Activated CD4-positive, alpha-beta T cell treated with anti-CD3 and anti-CD28 coated beads for 36 hours (primary cell): ENCODE data around the gene DDOST. TPM values are rescaled to one million over a fixed set of nuclear protein-coding genes. Genes with fewer than 3 reads are reported as not detected.

ENCODE experiments used
- ATAC-seq: fragments of 200-7000 bp; cut with Tn5 transposase; one replicate; pipeline ENCODE4 v1.10.0; 2021; ENCODE audit warnings: mild to moderate bottlenecking, moderate library complexity
- CTCF ChIA-PET: fragments of 350-600 bp; sonication (Branson Sonifier 250); formaldehyde crosslinking; loops from one replicate; lab custom pipeline; 2021; ENCODE audit warnings: antibody characterized with exemption; lab: Charles Lee
- POLR2A ChIA-PET: fragments of 350-600 bp; sonication (Branson Sonifier 250); formaldehyde crosslinking; loops from one replicate; lab custom pipeline; 2021; ENCODE audit warnings: antibody characterized with exemption, inconsistent platforms; lab: Charles Lee
- DNase-seq: peaks from one replicate; pipeline ENCODE4 v3.0.0-alpha.2; 2020
- H3K27ac Mint-ChIP-seq: one replicate; pipeline ENCODE4 v1.8.0; 2021; ENCODE audit warnings: mixed read lengths
- H3K27me3 Mint-ChIP-seq: one replicate; pipeline ENCODE4 v1.8.0; 2021; ENCODE audit warnings: mixed read lengths
- H3K36me3 Mint-ChIP-seq: one replicate; pipeline ENCODE4 v1.8.0; 2021; ENCODE audit warnings: low read depth, mixed read lengths
- H3K4me1 Mint-ChIP-seq: one replicate; pipeline ENCODE4 v1.8.0; 2021; ENCODE audit warnings: mixed read lengths
- H3K4me3 Mint-ChIP-seq: one replicate; pipeline ENCODE4 v1.8.0; 2021; ENCODE audit warnings: mild to moderate bottlenecking, moderate library complexity, mixed read lengths
- H3K9me3 Mint-ChIP-seq: one replicate; pipeline ENCODE4 v1.8.0; 2021; ENCODE audit warnings: low read depth, mixed read lengths
- intact Hi-C, 2 experiments: fragments of 100-400 bp; cut with DNase I in 1 of 2; cut with micrococcal nuclease in 1 of 2; formaldehyde crosslinking; loops; one replicate each; pipeline versions ENCODE4 v1.14.2 to v1.15.1; 2022 to 2024; cut with DNase I, micrococcal nuclease
- total RNA-seq, 2 experiments: library from RNA; stranded (reverse); gene quantifications; one replicate each; pipeline ENCODE4 v1.2.3, GENCODE V29; 2021

DDOST gene
- total RNA-seq, 2 experiments from 2014 or later = 112 to 136 TPM

DNA sequence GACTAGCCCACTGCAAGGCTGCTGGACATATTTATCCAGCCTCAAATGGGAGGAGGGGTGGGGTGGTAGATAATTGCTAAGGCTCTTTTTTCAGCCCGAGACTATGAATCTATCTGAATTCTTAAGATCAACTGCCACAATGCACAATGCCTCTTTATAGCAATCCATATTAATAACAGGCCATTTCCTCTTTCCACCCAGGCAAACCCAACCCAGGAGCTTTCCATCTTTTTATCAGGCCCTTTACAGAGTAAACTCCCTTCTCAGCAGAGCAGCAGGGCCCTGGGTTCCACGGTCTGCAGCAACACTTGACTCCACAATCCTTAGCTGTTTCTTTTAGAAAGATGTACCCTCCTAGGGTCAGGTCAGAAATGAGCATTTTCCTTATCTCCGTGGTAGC, 806 bp downstream of the DDOST start:
- peaks cover 35% of the 10 kb centered on the region for H3K4me1 Mint-ChIP-seq
- ChIA-PET POLR2A (no interaction called here), CTCF (interaction anchor here (1.0 to 5.2 kb wide), 5 partner anchors 15 to 29 kb away, joined by 3 to 24 read pairs (median 4); partner anchors contain the start of gene PINK1)
- peak overlapping the region; percentile 91 for H3K4me3 Mint-ChIP-seq
- no peaks in the 10 kb centered on the region for H3K27me3 Mint-ChIP-seq
- H3K27ac Mint-ChIP-seq = peak overlapping the region; percentile 100
- H3K9me3 Mint-ChIP-seq = no peaks in the 10 kb centered on the region
- peaks cover 39% of the 10 kb centered on the region for H3K36me3 Mint-ChIP-seq
- DNase-seq (no peak), ATAC-seq (no peak)
- intact Hi-C loops = loop anchor here in 1 of 2 experiments (2.0 to 5.0 kb wide), 3 partner anchors 36 to 778 kb away; partner anchors contain the start of gene OTUD3

DNA sequence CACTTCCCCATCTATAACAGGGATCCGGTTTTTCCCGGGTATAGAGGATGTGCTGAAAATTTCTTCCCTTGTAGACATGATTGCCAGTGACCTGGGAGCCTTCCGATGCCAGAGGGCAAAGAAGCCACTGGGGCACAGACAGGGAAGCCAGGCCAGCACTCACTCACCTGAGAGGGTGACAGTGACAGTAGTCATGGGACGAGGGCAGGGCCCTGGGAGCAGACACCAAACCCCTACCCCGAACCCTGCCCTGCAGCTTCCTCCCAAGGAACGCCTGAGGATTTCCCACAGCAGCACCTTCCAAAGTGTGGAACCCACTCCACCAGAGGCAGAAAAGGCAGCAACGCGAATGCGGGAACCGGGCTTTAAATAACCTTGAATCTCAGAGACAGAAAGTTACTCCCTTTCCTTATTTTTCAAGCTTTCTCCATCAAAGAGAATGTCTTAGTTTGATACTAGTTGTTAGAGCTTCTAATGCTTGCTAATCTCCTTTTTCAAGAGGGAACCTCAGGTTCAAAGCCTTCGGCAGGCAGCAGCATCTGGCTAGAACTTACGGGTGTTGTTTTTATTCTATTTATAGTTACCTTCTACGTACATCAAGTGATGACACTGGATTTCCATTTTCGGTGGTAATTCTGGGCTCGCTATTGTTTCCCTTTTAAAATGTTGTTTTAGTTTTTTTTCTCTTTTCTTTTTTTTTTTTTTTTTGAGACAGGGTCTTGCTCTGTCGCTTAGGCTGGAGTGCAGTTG, 2.8 kb downstream of the DDOST start:
- Mint-ChIP-seq H3K4me3 (no peak overlapping the region), H3K4me1 (peaks cover 35% of the 10 kb centered on the region), H3K27me3 (no peaks in the 10 kb centered on the region), H3K27ac (peak overlapping the region; percentile 100), H3K36me3 (peaks cover 53% of the 10 kb centered on the region), H3K9me3 (no peaks in the 10 kb centered on the region)
- intact Hi-C loops = no loop called here
- no peak for DNase-seq
- CTCF ChIA-PET = interaction anchor here (1.0 to 1.8 kb wide), 2 partner anchors 20 to 24 kb away, joined by 3 to 4 read pairs; no protein-coding TSS in a partner anchor
- no peak for ATAC-seq
- POLR2A ChIA-PET = no interaction called here

DNA sequence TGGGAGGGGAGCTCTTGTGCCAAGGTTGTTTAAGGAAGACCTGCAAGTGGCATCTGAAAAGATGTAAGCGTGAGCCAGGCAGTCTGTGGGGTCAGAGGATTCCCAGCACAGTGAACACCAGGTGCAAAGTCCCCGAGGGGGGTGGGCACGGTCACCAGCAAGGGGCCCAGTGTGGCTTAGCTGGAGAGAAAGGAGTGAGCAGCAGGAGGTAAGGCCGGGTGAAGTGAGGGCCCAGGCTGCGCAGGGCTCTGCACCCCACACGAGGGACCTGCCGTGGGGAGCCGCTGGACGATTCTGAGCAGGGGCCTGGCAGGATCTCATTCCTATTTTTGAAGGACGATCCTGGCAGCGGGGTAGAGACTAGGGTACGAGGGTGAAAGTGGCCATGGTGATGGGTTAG, 4.1 kb downstream of the DDOST start:
- Mint-ChIP-seq H3K36me3 (peaks cover 64% of the 10 kb centered on the region), H3K4me3 (no peak overlapping the region)
- POLR2A ChIA-PET = no interaction called here

DNA sequence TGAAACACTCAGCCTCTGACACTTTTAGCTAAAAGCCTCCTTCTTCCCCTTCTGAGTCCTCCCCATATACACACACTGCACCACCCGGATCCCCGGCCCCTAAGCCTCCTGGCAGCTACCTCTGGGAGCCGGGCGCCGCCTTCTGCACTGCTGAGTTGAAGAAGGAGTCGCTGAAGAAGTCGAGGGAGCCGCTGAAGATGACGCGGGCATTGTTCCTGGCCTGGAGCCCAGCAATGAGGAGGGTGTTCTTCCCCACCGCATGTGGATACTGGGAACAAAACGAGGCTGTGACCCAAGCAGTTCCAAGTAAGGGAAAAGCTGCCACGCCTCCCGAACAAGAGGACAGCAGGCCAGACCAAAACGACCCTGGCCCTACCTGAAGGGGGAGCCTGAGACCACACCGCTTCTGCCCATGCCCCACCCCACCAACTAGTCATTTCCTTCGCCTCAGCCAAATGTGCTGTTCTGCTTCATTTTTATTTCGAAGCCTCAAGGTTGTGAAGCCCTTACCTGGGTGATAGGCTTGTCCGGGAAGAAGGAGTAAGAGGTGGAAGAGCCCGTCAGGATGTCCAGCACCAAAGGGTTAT, 7.0 kb downstream of the DDOST start:
- Mint-ChIP-seq H3K4me1 (peaks cover 15% of the 10 kb centered on the region), H3K9me3 (no peaks in the 10 kb centered on the region), H3K4me3 (no peak overlapping the region), H3K27ac (no peak overlapping the region), H3K27me3 (no peaks in the 10 kb centered on the region), H3K36me3 (peaks cover 61% of the 10 kb centered on the region)
- DNase-seq (no peak), ATAC-seq (no peak)
- ChIA-PET POLR2A (interaction anchor here (0.7 kb wide), 1 partner anchor 8 kb away, joined by 4 read pairs; no protein-coding TSS in a partner anchor), CTCF (no interaction called here)
- intact Hi-C loops = no loop called here

More for the DNA sequence above, 4.1 kb downstream of the DDOST start:
- DNase-seq (no peak), ATAC-seq (no peak)
- H3K4me1 Mint-ChIP-seq = peaks cover 28% of the 10 kb centered on the region
- intact Hi-C loops = no loop called here
- peak overlapping the region; percentile 63 for H3K27ac Mint-ChIP-seq
- CTCF ChIA-PET = interaction anchor here (0.6 kb wide), 1 partner anchor 615 kb away, joined by 3 read pairs; no protein-coding TSS in a partner anchor
- no peaks in the 10 kb centered on the region for H3K27me3 Mint-ChIP-seq
- no peaks in the 10 kb centered on the region for H3K9me3 Mint-ChIP-seq

DNA sequence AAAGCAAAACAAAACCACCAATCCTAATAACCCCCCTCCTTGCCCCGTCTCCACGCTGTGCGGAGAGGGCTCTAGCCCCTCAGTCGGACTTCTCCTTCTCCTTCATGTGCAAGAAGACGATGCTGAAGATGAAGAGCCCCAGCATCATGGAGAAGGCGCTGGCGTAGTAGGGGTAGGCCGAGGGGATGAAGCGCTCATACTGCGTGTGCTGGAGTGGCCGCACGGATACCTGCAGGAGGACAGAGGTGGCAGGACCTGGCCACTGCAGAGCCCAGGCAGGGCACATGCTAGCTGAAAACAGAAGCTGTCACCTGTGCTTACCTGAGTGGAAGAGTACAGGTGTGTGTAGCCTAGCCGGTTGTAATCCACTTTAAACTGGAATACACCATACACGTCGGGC, 8.9 kb downstream of the DDOST start:
- no peak for DNase-seq
- POLR2A ChIA-PET = no interaction called here
- H3K36me3 Mint-ChIP-seq = peaks cover 61% of the 10 kb centered on the region
- no peaks in the 10 kb centered on the region for H3K4me1 Mint-ChIP-seq
- H3K4me3 Mint-ChIP-seq = no peak overlapping the region
- no peaks in the 10 kb centered on the region for H3K27me3 Mint-ChIP-seq
- ATAC-seq = no peak
- CTCF ChIA-PET = no interaction called here
- H3K9me3 Mint-ChIP-seq = no peaks in the 10 kb centered on the region
- intact Hi-C loops = no loop called here
- H3K27ac Mint-ChIP-seq = no peak overlapping the region

DNA sequence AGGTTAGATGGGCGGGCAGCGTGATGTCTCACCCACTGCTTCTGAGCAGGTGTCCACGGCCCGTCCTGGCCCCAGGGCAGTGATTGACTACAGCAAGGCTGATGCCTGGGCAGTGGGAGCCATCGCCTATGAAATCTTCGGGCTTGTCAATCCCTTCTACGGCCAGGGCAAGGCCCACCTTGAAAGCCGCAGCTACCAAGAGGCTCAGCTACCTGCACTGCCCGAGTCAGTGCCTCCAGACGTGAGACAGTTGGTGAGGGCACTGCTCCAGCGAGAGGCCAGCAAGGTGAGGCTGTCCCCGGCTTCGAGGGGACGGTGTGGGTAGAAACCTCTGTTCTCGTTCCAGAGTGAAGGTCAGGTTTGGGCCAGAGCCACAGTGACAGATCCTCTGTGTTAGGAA, 12.2 kb downstream of the DDOST start:
- Mint-ChIP-seq H3K27ac (no peak overlapping the region), H3K4me1 (no peaks in the 10 kb centered on the region), H3K9me3 (no peaks in the 10 kb centered on the region), H3K4me3 (no peak overlapping the region), H3K36me3 (peaks cover 35% of the 10 kb centered on the region), H3K27me3 (no peaks in the 10 kb centered on the region)
- ATAC-seq = no peak
- intact Hi-C loops = no loop called here
- ChIA-PET POLR2A (interaction anchor here (0.7 kb wide), 1 partner anchor 35 kb away, joined by 3 read pairs; no protein-coding TSS in a partner anchor), CTCF (interaction anchor here (1.1 kb wide), 1 partner anchor 8 kb away, joined by 4 read pairs; no protein-coding TSS in a partner anchor)
- no peak for DNase-seq

DNA sequence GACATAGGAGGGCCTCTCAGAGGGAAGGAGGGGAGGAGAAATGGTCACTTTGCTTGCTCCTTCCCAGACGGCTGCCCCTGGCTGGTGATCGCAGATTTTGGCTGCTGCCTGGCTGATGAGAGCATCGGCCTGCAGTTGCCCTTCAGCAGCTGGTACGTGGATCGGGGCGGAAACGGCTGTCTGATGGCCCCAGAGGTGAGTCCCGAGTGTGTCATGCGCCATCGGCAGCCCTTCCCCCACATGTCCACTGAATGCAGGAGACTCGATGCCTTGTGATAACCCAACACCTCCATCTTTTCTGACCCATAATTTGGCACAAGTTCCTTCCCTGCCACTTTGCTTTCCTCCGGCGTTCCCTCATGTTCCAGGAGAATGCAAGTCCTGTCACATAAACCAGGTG, 12.7 kb downstream of the DDOST start:
- ATAC-seq = no peak
- no peaks in the 10 kb centered on the region for H3K4me1 Mint-ChIP-seq
- POLR2A ChIA-PET = interaction anchor here (1.7 kb wide), 1 partner anchor 15 kb away, joined by 3 read pairs; no protein-coding TSS in a partner anchor
- intact Hi-C loops = no loop called here
- H3K36me3 Mint-ChIP-seq = peaks cover 31% of the 10 kb centered on the region
- H3K27me3 Mint-ChIP-seq = no peaks in the 10 kb centered on the region
- no peak for DNase-seq
- CTCF ChIA-PET = no interaction called here
- H3K27ac Mint-ChIP-seq = no peak overlapping the region
- H3K9me3 Mint-ChIP-seq = no peaks in the 10 kb centered on the region
- H3K4me3 Mint-ChIP-seq = no peak overlapping the region

DNA sequence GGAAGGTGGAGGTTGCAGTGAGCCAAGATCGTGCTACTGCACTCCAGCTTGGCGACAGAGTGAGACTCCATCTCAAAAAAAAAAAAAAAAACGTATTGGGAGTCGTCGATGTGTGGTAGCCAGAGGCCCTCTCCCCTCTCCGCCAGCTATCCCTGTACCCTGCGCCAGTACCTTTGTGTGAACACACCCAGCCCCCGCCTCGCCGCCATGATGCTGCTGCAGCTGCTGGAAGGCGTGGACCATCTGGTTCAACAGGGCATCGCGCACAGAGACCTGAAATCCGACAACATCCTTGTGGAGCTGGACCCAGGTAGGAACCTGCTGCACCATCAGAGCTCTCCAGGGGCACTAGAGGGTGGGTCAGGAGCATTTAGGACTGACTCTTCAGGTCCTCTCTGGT, 15.8 kb downstream of the DDOST start:
- Mint-ChIP-seq H3K36me3 (peaks cover 6% of the 10 kb centered on the region), H3K9me3 (no peaks in the 10 kb centered on the region), H3K27ac (no peak overlapping the region), H3K4me1 (no peaks in the 10 kb centered on the region), H3K4me3 (no peak overlapping the region), H3K27me3 (no peaks in the 10 kb centered on the region)
- no peak for ATAC-seq
- ChIA-PET CTCF (interaction anchor here (0.9 to 2.0 kb wide), 2 partner anchors 12 to 124 kb away, joined by 4 to 7 read pairs; partner anchors contain the start of gene PINK1), POLR2A (interaction anchor here (0.8 kb wide), 1 partner anchor 9 kb away, joined by 4 read pairs; no protein-coding TSS in a partner anchor)
- intact Hi-C loops = no loop called here
- no peak for DNase-seq

DNA sequence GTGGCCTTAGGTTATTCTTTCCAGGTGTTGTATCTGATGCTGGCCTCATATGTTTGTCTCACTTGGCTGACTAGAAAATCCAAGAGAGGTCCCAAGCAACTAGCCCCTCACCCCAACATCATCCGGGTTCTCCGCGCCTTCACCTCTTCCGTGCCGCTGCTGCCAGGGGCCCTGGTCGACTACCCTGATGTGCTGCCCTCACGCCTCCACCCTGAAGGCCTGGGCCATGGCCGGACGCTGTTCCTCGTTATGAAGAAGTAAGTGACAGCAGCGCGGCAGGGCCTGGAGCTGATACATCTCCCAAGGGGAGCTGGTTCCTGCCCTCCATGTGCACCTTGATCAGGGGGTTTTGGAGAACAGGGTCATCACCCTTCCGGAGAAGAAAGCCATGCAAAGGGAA, 16.8 kb downstream of the DDOST start:
- DNase-seq = no peak
- CTCF ChIA-PET = no interaction called here
- POLR2A ChIA-PET = interaction anchor here (0.6 kb wide), 1 partner anchor 729 kb away, joined by 3 read pairs; no protein-coding TSS in a partner anchor
- H3K27ac Mint-ChIP-seq = no peak overlapping the region
- no peaks in the 10 kb centered on the region for H3K4me1 Mint-ChIP-seq
- no peak for ATAC-seq
- intact Hi-C loops = no loop called here
- no peak overlapping the region for H3K4me3 Mint-ChIP-seq
- H3K9me3 Mint-ChIP-seq = no peaks in the 10 kb centered on the region
- no peaks in the 10 kb centered on the region for H3K27me3 Mint-ChIP-seq
- peaks cover 6% of the 10 kb centered on the region for H3K36me3 Mint-ChIP-seq

DNA sequence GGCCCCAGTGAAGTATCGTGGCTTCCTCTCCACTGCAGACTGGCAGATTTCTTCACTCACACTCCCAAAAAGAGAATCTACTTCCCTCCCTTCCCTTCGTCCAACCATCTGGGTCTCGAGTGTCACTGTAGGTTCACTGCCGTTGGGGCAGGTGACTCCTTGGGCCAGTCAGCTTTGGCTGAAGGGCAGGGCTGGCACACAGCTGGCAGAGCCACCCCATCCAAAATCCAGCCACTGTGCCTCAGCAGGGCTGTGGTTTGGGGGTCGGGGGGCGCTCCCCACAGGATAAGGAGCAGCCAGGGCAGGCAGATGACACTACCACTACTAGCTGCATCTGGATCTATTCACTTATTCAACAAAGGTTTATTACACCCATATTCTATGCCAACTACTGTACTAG, 18.1 kb downstream of the DDOST start:
- Mint-ChIP-seq H3K27me3 (no peaks in the 10 kb centered on the region), H3K4me3 (no peak overlapping the region), H3K27ac (no peak overlapping the region), H3K4me1 (no peaks in the 10 kb centered on the region), H3K36me3 (peaks cover 2% of the 10 kb centered on the region), H3K9me3 (no peaks in the 10 kb centered on the region)
- ATAC-seq (no peak), DNase-seq (no peak)
- ChIA-PET CTCF (interaction anchor here (0.6 to 3.4 kb wide), 4 partner anchors 10 to 339 kb away, joined by 3 to 17 read pairs (median 3); partner anchors contain the start of gene PINK1), POLR2A (no interaction called here)
- intact Hi-C loops = no loop called here

DNA sequence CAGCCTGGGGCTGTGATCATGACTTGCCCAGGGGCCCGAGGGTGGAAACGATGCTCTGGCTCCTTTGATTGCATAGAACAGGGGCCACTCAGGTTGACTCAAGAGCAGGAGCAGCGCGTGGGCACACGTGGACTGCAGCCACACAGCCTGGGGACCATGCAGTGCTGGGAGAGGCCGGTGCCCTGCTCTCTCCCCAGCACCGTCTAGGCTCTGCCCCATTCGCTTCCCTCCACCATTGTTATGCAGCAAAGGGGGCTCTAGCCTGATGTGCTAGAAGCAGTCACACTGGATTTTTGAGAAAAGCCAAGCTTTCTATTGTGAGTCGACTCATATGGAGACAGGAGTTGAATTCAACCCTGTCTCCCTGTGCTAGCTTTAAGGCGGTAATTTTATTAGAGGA, 19.2 kb downstream of the DDOST start:
- ChIA-PET POLR2A (no interaction called here), CTCF (interaction anchor here (0.7 to 3.4 kb wide), 5 partner anchors 9 to 657 kb away, joined by 3 to 17 read pairs (median 4); partner anchors contain the start of gene PINK1)
- peaks cover 2% of the 10 kb centered on the region for H3K36me3 Mint-ChIP-seq
- no peak overlapping the region for H3K27ac Mint-ChIP-seq
- DNase-seq (no peak), ATAC-seq (no peak)
- intact Hi-C loops = no loop called here
- no peaks in the 10 kb centered on the region for H3K4me1 Mint-ChIP-seq
- H3K27me3 Mint-ChIP-seq = no peaks in the 10 kb centered on the region
- no peaks in the 10 kb centered on the region for H3K9me3 Mint-ChIP-seq
- no peak overlapping the region for H3K4me3 Mint-ChIP-seq
